DND-41 (cell line): ENCODE data around the gene UPF1.

Source experiments
- CTCF ChIP-seq: IDR thresholded peaks from 2 replicates; pipeline ENCODE4 v1.5.1; 2012; ENCODE audit warnings: borderline replicate concordance, low read length, moderate library complexity, mild to moderate bottlenecking; ENCODE audit not compliant: poor library complexity, severe bottlenecking; ENCODE audit errors: extremely low read depth
- EZH2 ChIP-seq: IDR thresholded peaks from 3 replicates; pipeline ENCODE4 v1.6.1; 2012; ENCODE audit warnings: borderline replicate concordance, low read depth, mild to moderate bottlenecking, moderate library complexity, low read length, inconsistent platforms; ENCODE audit not compliant: severe bottlenecking

DNA sequence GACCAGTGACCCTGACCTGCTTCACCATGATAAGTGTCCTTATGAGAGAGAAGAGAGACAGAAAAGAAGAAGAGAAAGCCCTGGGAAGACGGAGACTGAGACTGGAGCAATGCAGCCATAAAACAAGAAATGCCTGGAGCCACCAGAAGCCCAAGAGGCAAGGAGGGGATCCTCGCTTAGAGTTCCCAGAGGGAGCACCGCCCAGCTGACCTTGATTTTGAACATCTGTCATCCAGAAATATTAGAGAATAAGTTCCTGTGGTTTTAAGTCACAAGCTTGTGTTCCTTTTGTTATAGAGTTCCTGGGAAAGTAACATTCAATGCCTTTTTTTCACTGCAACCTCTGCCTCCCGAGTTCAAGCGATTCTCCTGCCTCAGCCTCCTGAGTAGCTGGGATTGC is 44.0 kb downstream of the UPF1 start:
- TF ChIP-seq CTCF (no peak), EZH2 (no peak)
